NCI-H2196 treated with DMSO at 0.1 percent for 48 hours (cell line): ENCODE measurements around the gene PANX1.

Source experiments
- DNase-seq: peaks from one replicate; lab custom pipeline; 2025; ENCODE audit not compliant: unreplicated experiment; lab: John Stamatoyannopoulos, UW

The PANX1 gene

DNA sequence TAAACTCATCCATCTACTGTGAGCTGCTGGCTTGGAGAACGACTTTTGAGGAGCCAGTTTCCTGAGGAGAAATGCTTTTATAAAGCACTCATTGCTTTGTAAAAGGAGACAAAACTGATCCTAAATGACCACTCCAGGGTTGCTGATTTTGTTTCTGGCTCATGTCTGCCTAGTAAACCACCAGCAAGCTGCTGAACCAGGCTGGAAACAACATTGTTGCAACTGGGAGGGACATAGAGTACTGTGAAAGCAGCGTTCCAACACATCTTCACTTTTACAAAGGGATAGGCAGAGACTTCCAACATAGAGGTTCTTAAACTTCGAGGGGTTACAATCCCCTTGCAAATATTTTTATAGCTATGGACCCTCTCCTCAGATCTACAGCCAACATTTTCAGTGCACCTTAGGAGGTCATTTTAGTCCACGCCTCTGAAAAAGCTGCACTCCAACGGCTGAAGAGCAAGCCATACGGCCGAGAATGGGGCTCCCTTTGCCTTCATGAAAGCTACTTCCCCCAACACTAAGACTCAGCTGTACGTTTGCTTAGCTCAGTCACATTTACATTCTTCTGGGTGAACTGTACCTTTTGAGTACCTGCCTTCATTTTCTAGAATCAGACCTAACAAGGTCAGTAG, 54.7 kb downstream of the PANX1 start:
- no peak for DNase-seq

DNA sequence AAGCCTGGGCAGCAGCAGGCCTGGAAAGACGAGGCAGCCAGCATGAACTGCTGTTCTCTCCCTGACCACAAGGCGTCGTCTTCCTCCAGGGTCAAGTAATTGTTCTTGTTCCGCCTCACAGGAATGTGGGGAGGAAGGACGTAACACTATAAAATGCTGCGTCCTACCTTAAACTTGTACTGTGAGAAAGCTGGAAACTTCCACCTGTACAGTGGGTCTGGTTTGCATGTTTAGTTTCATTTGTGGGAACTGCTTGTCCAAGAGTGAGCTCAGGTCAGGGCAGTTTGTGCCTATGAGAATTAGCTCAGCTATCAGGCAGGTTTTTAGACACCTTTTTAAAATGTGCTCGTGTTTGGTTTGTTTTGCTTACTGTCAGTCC, 55.2 kb downstream of the PANX1 start:
- DNase-seq = no peak

DNA sequence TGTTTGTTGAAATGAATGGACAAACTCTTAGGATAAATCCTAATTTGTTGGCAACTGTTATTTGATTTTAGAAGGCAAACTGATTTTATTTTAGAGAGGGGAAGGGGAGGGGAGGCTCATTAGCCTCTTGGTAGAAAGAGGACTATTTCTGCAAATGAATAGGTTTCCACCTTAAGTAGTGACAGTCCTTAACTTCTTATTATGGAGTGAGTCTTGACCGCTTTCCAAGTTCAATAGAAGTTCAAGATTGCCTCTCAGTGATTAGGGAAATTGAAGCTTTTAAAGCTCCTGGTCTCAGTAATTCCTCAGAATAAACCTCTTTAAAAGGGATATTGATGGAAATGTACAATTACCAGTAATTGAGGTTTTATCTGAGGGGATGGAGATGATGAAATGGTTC, 55.7 kb downstream of the PANX1 start:
- no peak for DNase-seq

DNA sequence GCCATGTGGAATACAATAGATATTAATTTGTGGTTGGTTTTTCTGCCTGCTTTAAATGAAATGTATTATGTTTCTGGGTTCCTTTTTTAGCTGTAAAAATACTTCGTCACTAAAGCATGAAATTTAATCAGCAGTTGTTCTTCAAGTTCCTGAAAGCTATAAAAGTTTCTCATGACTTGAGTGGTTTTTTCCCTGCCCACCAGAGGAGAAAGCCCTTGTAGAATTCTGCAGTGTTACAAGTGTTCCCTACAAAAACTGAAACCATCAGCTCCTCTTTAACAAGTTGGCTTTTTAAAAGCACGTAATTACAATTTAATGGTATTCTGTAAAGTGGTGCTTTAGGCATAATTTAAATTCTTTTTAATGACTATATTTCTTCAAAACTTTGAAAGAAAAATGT, 56.2 kb downstream of the PANX1 start:
- no peak for DNase-seq

DNA sequence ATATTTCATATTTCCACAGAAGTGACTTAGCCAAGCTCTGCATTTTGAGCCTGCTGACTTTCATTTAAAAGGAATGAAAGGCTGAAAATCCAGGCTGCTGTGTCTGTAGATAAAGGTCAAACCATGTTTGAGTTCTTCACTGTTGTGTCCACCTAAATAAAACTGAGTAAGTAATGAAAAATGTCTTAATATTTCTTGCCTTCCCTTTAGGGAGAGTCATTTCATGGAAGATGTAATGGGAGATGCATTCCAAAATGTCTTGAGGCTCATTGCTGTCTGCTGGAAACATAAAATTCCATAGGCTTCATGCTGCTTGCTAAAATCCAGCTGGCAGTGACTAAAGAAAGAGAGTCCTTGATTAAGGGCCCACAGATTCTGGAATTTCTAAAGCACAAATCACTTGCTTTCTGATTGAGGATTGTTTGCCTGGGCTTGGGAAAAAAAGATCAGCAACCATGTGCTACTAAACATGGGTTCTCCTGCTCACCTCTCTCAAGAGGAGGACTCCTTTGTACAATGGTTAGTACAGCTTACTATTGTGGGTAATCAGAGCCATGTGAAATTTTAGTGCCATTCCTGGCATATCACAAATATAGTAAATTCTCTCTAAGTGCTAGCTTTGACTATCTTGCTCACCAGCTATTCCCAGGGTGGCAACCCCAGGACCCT, 56.9 kb downstream of the PANX1 start:
- no peak for DNase-seq

DNA sequence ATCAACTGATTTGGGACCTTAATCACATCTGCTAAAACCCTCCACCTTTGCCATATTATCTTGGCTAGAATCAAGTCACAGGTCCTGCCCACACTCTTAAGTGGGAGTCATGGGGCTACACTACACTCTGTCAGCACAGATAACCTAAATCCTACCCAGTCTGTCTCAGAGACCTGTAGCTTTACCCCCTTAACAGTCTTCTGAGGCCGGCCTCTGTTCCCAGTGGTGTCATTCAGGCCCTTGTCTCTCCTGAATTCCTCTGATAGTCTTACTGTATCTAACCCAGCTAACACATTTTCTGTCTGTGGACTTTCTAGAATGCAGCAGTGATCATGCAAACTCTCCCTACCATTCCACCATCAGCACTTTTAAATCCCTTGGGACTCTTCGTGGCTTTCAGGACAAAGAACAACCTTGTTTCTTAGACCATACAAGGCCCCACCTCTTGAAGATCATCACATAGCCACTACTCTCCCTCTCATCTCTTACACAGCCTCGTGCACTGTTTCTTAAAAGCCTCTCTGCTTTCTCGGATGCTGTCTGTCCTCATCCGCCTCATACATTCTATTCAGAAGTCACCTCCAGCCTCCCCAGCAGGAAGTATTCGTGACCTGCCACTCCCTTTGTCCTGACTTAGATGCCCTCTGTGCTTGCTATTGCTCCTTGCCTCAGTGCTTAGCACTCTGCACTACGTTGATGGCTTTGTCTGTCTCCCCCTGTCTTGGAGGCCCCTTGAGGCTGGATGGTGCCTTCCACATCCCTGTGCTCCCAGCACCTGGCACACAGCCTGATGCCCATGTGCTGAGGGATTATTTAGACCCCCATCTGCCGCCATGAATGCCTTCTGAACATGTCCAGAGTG, 57.9 kb downstream of the PANX1 start:
- no peak for DNase-seq

DNA sequence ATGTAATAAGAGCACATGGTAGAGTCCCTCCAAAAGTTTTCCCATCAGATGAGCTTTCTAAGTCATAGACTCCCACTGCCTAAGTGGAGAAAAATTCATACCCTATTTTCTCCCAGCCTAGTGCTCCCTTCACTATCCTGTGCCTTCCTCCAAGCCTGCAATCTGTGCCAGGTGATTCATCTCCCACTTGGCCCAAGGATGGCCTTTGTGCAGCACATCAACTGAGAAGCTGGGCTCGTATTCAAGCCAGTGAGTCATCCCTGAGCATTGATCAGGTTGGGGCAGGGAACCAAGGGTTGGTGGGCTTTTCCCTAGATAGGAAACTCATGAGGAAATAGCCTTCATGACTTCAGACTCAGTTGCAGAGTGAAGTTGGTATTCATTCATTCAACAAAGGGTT, 64.6 kb downstream of the PANX1 start:
- DNase-seq = no peak

DNA sequence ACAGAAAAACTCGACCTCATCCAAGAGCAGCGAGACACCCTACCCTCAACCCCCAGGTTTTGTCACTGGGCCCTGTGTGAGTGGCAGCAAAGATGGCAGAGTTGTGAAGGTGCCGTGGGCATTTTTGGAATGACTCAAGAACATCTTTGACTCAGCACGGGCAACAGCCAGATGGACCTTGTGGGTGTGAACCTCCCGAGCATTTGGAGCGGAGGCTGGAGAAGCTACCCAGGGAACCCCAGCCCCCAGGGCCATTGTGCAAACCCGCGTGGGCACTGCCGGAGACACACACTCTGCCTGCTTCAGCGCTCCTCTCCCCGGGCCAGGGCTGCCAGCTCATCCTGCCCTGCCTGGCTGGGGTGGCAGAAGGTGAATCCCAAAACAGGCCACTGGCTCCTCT, 66.1 kb downstream of the PANX1 start:
- no peak for DNase-seq

DNA sequence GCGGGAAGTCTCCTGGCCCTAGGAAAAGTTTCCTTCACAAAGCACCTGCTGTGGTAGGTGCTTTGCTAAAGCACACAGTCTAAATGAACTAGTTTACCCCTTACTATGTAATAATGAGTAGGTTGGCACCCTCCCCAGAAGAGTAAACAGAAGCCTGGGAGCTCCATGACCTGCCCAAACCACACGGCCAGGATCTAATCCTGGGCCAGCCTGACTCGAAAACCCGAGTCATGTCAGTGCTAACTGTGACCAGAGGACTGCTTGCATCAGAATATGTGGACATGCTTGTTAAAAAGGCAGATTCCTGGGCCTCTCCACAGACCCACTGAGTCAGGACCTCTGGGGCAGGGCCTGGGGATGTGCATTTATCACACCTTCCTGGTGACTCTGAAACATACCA, 67.7 kb downstream of the PANX1 start:
- DNase-seq = no peak

DNA sequence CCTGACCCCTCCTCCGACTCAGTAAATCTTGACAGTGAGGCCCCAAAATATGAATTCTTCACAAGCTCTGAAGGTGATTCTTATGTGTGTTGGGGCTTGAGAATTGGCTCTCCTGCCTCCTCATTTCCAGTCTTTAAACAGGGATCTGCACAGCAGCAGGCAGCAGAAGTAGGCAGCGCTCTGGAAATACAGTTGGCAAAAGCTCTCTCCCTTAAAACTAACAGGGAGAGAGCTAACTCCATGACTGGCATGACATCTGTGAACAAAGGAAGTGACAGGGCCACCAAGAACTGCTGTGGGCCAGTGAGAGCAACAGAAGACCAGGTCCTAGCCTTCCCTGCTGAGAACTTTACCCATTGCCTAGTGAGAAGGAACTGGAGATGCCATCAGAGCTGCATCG, 70.1 kb downstream of the PANX1 start:
- DNase-seq = no peak

DNA sequence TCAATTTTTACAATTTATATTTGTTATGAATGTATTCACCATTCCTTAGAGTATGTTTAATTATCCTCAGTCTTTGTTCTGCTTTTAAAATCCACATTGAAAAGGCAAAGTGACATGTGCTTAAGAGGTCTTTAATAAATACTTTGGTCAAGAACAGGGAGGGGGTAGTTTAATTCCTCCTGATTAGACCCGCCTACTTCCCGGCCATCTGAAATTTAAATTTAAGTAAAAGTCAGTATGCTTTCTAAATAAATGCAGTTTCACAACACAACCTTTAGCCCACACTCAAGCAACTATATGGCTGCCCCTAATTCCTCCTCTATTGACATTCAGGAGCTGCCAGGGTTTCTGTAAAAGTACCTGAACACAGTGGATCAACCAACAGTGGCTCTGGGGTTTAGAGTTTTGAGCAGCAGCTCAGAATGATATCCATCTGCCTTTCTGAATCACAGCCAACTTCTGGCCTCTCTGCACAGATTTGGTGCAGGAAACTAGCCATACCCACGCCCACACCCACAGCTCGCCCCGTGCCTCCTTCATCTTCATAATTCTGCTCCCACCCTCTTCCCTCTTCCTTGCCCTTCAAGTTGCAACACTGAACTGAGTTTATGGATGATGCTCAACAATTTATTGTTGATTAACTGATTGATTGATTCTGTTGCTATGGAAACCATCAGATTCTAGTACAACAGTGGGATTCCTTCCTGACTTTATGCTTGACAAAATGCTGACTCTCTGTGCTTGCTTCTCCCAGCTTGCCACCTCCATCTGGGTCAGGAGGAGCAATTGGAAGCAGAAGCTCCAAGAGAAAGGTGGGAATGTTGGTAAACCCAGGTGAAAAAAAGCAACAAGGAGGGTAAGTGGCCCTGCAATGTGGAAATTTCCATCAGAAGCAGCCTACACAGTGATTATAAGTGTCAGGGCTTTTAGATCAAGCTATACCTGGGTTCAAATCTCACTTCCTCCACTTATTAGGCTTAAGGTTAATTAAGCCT, 70.8 kb downstream of the PANX1 start:
- no peak for DNase-seq

DNA sequence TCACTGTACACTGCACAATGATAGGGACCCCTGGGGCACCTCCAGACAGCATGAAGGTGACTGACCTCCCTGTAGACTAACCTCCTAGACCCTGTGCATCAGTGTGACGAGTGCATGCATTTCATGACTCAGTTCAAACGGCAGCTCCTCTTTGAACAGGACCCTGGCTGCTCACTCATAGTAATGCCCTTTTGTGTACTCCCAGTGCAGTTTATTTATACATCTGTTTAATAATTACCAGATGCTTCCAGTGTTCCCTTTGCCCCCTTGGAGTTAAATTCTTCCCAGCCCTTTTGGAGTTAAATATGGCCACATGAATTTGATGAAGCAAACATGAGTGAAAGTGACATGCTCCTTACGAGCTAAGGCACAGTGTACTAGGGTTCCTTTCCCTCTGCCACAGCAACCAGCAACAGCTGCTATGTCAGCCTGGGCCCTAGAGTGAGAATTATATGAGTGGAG, 72.4 kb downstream of the PANX1 start:
- no peak for DNase-seq

DNA sequence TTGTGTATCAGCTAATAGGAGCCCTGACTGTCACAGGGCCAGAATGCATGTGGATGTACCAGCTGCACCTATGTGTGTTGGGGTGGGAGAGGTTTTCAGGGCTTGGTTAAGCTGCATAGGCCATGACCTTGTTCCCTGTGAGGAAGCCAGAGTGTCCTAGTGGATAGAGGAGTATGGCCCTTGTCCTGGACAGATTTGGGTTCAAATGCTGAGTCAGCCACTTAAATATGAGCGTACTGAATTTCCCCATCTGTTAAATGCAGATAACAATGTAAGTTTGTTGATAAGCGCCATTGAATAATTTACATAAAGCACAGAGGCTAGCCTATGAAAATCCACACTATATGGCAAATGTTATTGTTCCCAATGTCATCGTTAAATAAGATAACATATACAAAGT, 74.4 kb downstream of the PANX1 start:
- DNase-seq = no peak

DNA sequence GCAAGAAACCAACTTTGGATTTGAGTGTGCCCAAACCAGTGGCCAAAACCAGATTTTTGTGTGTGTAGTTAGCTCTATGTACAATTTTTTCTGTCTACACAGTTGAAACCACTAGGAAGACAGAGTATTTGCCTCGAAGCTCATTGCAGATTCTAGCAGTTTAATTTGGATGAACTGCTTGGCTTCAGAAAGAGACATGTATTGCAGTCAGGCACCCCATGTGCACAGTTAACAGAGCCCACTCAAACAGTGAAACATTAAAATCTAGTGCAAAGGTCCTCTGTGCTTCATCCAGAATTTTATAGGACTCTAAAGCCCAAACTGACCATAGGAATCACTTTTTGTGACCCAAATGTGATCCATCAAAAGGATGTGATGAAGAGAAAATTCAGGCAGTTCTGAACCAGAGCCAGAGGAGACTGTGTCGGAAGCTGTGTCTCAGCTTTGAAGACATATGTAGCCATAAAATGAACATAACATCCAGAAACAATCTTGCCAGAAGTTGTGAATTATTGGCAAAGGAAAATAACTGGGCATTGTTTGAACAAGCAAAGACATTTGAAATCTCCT, 82.7 kb downstream of the PANX1 start:
- no peak for DNase-seq

DNA sequence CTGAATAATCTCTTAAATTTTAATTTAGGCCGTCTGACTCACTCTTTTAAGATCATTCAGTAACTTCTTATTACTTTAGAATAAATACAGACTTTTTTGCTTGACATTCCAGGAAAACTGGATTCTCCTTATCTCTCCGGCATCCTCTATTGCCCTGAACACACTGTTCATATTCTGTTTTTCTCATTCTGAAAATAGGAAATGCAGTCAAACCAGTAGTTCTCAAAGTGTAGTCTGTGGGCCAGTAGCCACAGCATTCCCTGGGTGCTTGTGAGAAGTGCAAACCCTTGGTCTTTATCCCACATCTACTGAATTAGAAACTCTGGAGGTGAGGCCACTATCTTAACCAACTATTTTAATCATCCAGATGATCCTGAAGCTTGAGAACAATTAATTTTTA, 84.3 kb downstream of the PANX1 start:
- DNase-seq = no peak

DNA sequence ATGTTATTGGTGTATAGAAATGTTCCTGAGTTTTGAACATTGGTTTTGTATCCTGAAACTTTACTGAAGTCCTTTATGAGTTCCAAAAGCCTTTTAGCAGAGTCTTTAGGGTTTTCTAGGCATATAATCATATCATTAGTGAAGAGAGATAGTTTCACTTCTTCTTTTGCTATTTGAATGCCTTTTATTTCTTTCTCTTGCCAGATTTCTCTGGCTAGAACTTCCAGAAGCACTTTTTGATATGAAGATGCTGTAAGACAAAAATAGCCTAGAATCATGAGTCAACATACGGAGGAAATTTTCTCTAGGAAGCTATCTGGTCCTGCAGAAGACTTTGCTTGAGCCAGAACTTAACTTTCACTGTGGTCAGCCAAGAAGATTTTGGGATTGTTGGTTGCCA, 89.1 kb downstream of the PANX1 start:
- DNase-seq = no peak

DNA sequence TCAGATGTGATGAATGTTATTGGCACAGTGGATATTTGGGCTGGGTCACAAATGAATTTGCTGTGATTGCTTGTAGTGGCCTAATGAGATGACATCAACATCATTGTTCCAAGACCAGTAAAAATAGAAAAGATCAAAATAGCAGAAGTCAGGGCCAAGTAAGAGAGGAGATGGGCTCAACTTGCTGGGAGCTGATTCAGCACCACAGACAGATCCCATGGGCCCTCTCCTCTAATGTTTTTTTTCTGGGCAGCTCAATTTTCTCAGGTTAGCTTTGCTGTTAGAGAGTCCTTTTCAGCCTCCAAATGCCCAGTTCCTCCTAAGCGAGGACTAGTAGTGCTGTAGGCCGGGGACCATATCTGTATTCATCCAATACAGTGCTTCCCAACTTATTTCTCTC, 89.7 kb downstream of the PANX1 start:
- no peak for DNase-seq

DNA sequence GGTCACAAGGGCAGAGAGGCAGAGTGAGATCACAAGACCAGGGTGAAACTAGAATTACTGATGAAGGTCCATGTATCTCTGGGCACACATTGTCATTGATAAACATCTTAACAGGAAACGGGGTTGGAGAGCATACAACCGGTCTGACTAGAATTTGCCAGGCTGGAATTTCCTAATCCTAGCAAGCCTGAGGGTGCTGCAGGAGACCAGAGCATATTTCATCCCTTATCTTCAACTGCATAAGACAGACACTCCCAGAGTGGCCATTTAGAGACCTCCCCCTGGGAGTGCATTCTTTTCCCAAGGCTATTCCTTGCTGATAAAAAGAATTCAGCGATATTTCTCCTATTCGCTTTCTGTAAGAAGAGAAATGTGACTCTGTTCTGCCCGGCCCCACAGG, 91.1 kb downstream of the PANX1 start:
- no peak for DNase-seq

DNA sequence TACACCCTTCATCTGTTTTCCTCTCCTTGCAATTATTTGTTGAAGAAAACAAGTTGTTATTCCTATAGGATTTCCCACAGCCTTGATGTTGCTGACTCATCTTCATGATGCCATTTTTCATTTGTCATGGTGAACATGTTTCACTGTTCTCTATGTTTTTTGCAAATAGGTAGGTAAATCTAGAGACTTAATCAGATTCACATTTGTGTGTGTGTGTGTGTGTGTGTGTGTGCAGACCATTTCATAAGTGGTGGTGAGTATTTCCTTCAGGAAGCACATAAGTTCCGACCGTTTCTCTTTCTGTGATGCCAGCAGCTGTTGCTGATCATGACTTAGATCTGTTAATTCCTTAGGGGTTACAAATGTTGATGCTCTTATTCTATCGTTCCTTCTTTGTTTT, 95.4 kb downstream of the PANX1 start:
- no peak for DNase-seq
